ENCODE data around the gene NFATC1.
"Not testable (repeated sequence)": the region's sequence is repeated elsewhere in the genome, so short reads cannot be mapped to it uniquely, and the experiment has no call there.

The NFATC1 gene

GRCh38 chr18:79489051-79489898, 93.5 kb downstream of the NFATC1 start:
- DNase-seq (ENCODE audit: low read depth in 3 of 3): no peak

- DNase-seq (ENCODE audit: low read depth in 3 of 3): no peak
These were observed 94.3 kb downstream of the NFATC1 start for GRCh38 chr18:79489899-79490625.

- DNase-seq (ENCODE audit: low read depth in 3 of 3): no peak
These were observed 94.9 kb downstream of the NFATC1 start for GRCh38 chr18:79490626-79491041.

- no peak for DNase-seq (ENCODE audit: low read depth in 3 of 3)
These were observed 95.4 kb downstream of the NFATC1 start for GRCh38 chr18:79491081-79491551.

GRCh38 chr18:79493211-79493800, 97.6 kb downstream of the NFATC1 start:
- DNase-seq (ENCODE audit: low read depth in 3 of 3): no peak

- DNase-seq (ENCODE audit: low read depth in 3 of 3): no peak
These were observed 98.1 kb downstream of the NFATC1 start for GRCh38 chr18:79493801-79494211.

- no peak for DNase-seq (ENCODE audit: low read depth in 3 of 3)
These were observed 99.2 kb downstream of the NFATC1 start for GRCh38 chr18:79494936-79495335.

GRCh38 chr18:79495591-79496071, 99.9 kb downstream of the NFATC1 start:
- DNase-seq (ENCODE audit: low read depth in 3 of 3): no peak

GRCh38 chr18:79496237-79496977, 100.7 kb downstream of the NFATC1 start:
- no peak for DNase-seq (ENCODE audit: low read depth in 3 of 3)

GRCh38 chr18:79496978-79497637, 101.4 kb downstream of the NFATC1 start:
- no peak for DNase-seq (ENCODE audit: low read depth in 3 of 3)

GRCh38 chr18:79497638-79498081, 101.9 kb downstream of the NFATC1 start:
- DNase-seq (ENCODE audit: low read depth in 3 of 3): no peak

- no peak for DNase-seq (ENCODE audit: low read depth in 3 of 3)
These were observed 102.9 kb downstream of the NFATC1 start for GRCh38 chr18:79498662-79499061.

GRCh38 chr18:79501006-79501405, 105.3 kb downstream of the NFATC1 start:
- no peak for DNase-seq (ENCODE audit: low read depth in 3 of 3)

GRCh38 chr18:79502782-79503181, 107.1 kb downstream of the NFATC1 start:
- no peak for DNase-seq (ENCODE audit: low read depth in 3 of 3)

GRCh38 chr18:79503406-79503805, 107.7 kb downstream of the NFATC1 start:
- DNase-seq (ENCODE audit: low read depth in 3 of 3): no peak

- no peak for DNase-seq (ENCODE audit: low read depth in 3 of 3)
These were observed 108.3 kb downstream of the NFATC1 start for GRCh38 chr18:79504034-79504433.

GRCh38 chr18:79504495-79504894, 108.8 kb downstream of the NFATC1 start:
- DNase-seq (ENCODE audit: low read depth in 3 of 3): not testable (repeated sequence)

GRCh38 chr18:79505465-79505864, 109.7 kb downstream of the NFATC1 start:
- DNase-seq (ENCODE audit: low read depth in 3 of 3): not testable (repeated sequence)

- no peak for DNase-seq (ENCODE audit: low read depth in 3 of 3)
These were observed 110.7 kb downstream of the NFATC1 start for GRCh38 chr18:79506191-79507075.

- DNase-seq (ENCODE audit: low read depth in 3 of 3): no peak
These were observed 111.4 kb downstream of the NFATC1 start for GRCh38 chr18:79507076-79507545.

All from stimulated activated CD4-positive, alpha-beta T cell treated with anti-CD3 and anti-CD28 coated beads, TNF-alpha, amount 100 ng/mL, for 48 hours (primary cell).